GM18505 (cell line): ENCODE measurements around the gene STEAP4.

Experiments
- ATAC-seq: cut with Tn5 transposase; IDR thresholded peaks from one replicate; pipeline ENCODE4 v1.9.1; 2021; ENCODE audit not compliant: unreplicated experiment
- POLR2A ChIP-seq: IDR thresholded peaks from 4 replicates; pipeline ENCODE4 v1.6.1; 2011; ENCODE audit warnings: borderline replicate concordance; ENCODE audit not compliant: insufficient read depth, insufficient read length; ENCODE audit errors: extremely low read depth

Gene STEAP4

DNA sequence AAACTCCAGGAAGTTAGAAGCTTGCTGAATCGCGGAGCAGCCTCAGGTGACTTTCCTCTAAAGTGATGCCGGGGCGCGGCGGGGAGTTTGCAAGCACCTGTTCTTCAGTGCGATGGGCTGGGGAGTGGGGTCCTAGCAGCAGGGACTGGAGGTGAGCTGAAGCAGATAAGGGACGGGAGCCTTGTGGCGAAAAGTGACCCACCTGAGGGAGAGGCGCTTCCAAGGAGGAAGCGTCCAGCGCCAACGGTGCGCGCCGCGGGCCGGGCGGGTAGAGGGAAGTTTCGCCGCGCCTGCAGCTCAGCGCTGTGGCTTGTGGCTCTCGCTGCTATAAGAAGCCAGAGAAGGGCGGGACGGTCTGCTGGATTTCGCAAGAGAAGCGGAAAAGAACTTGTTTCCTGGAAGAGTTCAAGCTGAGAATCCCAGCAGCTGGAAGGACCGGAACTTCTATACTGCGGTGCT lies at the start of gene STEAP4:
TSS of gene STEAP4 (minus strand) at position 305 of the 459 bp plus-strand sequence. CDS start 22,625 bp downstream, outside the sequence.
- TF ChIP-seq POLR2A = no peak
- ATAC-seq = no peak

DNA sequence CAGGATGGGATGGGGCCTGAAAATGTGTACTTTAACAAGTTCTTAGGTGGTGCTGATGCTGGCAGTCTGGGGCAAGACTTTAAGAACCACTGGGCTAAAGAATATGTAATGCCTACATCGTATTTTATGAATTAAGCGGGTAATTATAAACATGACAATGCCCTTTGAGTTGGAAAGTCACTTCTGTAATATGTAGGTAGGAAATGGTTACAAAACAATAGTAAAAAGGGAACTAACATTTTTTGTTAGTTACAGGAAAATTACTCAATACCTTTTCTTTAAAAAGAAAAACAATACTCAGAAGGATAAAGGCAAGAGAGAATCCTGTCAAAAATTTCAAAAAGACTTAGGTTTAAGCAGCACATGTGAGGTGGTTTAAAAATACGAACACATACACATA lies 48.3 kb upstream of the STEAP4 start:
- TF ChIP-seq POLR2A = no peak
- no peak for ATAC-seq

DNA sequence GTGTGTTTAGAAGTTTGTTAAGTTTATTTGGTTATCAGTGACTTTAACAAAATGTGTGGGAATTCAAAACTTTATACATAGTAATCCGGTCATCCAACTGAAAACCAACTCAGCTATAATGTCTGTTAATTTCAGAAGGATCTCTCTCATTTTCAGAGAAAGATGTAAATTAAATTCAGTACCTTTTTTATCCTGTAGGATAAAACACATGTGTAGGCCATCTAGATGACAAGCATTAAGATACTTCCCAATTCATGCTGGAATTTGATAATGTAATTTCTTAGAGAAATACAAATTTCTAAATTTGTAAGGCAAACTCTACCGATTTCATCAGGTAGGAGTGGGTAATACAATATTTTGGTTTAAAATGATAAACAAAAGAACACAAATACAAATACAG lies 43.4 kb upstream of the STEAP4 start:
- ATAC-seq = no peak

DNA sequence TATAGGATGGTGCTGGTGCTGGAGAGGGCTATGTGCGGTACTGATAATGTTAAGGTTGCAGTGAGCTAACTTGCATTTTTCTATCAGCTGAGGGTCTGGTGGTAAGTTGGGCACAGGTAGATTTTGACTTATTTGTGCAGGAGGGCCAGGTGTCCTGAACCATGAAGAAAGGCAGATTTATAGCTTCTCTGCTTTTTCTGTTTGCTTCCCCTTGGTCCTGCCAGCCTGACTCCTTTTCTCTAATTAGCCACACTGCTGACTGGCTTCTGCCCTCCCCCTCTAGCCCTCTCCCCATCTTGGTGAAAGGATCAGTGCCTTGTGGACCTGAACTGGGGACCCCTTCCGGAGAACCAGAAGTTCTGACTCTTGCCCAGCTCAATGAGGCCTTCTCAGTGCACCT lies 40.8 kb upstream of the STEAP4 start:
- ATAC-seq = no peak
- no peak for TF ChIP-seq POLR2A

More for the DNA sequence above, 43.4 kb upstream of the STEAP4 start:
- TF ChIP-seq POLR2A = no peak

DNA sequence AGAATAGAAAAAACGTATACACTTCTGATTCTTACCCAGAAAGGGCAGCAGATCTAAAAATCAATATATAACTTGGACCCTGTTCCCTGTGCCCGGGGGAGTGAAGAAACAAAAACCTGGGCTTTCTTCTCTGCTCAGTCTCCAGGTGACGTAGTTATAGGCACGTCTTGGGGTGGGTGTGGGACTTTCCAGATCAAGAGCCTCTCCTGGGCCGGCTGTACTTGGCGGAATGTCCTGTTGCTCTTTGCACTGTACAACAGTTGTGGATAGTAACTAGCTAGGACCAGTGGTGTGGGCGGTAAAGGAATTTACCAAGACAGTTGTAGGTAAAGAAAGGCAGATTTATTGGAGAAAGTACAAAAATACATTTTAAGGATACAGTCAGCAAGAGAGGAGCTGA lies 40.4 kb upstream of the STEAP4 start:
- TF ChIP-seq POLR2A = no peak
- no peak for ATAC-seq

DNA sequence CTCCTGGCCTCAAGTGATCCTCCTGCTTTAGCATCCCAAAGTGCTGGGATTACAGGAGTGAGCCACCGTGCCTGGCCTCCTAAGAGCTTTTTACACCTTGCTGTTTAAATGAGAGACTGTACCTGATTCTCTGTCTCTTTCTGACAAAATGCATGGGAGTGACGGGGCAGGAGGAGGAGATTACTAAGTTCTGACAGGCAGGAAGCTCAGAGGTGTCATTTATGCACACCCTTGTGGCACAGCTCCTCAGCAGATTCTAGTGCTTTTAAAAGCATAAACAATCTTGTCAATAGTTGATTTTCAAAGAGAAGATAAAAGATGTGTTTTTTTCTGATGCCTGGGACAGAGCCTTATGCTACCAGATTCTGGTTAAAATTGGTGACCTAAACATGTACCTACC lies 39.7 kb upstream of the STEAP4 start:
- no peak for TF ChIP-seq POLR2A

DNA sequence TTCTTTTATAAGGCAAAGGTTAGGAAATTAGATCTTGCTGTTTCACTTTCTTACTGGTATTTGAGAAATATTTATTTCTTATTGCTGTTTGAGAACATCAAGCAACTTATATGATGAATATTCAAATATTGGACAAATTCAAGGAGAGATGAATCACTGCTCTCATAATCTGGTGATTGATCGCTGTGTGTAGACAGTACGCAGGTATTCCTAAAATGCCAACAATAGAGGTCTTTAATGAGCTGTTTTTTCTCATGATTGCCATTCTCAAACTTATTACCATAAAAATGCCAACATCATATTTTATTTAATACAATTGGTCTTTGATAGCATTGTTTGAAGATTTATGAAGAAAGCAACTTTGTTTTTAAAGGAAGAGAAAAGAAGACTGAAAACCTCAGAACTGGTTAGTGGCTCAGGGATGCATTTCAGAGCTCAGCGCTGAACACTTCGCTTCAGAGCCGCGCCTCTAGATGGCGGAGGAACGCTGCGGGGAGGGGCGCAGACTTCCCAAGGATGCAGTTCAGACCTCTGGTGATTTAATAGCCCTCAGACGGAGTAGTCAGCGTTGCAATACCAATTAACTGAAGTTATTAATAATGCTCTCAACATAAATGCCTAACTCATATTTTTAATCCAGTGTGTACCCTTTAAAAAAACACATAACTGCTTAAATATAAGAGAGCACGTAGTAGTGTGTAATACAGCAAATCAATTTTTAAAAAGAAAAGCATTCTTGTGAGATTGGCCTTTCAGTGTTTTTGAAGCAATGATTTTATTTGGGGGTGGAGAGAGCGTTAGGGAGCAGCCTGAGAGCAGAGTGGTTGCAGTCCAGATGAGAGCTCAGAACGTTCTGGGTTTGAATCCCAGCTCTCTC lies 38.5 kb upstream of the STEAP4 start:
- ATAC-seq = peak; percentile 63
- TF ChIP-seq POLR2A = no peak

More for the DNA sequence above, 39.7 kb upstream of the STEAP4 start:
- ATAC-seq = no peak

DNA sequence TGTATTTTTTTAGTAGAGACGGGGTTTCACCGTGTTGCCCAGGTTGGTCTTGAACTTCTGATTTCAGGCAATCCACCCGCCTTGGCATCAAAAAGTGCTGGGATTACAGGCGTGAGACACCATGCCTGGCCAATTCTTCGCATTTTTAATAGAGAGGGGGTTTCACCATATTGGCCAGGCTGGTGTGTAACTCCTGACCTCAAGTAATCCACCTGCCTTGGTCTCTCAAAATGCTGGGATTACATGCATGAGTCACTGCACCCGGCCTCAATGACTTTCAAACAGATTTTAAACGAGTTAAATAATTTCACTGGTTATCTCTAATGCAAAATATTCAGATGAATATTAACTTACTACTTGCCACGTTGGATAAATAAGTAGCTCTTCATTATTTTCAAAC lies 37.6 kb upstream of the STEAP4 start:
- ATAC-seq = no peak
- no peak for TF ChIP-seq POLR2A

DNA sequence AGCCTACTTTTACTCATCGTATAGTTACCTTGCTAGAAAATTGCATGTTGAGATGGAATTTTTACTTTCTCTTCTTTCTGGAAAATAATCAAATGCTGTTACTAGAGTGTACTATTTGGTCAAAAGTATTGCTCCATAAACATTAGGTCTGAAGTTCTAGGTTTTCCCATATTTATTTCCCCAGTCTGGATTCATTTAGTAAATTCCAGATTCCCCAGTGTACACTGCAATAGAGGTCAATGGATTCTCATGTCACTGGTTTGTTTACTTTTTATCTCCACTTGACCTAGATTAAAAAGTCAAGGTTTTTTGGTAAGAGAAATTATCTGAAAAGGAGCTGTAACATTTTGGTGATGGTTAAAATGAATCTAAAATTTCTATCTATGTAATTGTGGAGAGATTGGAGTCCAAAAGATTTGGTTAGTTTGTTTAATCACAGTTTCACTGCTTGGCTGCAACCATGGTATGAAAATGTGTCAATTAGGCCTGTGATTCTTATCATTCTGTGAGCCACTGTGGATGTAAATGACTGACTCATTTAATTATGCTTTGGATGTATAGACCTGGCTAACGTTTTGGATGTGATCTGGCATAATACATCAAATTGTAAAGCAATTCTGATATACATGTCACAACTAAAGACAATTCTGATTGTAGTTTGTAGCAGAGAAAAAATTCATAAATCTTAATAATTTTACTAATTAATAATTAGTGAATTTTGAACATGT lies 32.7 kb upstream of the STEAP4 start:
- TF ChIP-seq POLR2A = no peak

DNA sequence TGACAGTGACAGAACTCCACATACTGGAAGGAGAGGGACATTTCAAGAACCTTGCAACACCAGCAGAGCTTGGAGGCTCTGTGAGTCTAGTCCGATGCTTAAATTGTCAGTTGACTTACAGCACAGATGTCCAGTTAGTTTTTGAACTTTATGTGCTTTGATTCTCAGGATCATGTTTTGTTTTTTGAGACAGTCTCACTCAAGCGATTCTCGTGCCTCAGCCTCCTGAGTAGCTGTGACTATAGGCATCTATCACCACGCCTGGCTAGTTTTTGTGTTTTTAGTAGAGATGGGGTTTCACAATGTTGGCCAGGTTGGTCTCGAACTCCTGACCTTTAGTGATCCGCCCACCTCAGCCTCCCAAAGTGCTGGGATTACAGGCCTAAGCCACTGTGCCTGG lies 31.8 kb upstream of the STEAP4 start:
- TF ChIP-seq POLR2A = no peak
- ATAC-seq = no peak

More for the DNA sequence above, 32.7 kb upstream of the STEAP4 start:
- ATAC-seq = no peak

DNA sequence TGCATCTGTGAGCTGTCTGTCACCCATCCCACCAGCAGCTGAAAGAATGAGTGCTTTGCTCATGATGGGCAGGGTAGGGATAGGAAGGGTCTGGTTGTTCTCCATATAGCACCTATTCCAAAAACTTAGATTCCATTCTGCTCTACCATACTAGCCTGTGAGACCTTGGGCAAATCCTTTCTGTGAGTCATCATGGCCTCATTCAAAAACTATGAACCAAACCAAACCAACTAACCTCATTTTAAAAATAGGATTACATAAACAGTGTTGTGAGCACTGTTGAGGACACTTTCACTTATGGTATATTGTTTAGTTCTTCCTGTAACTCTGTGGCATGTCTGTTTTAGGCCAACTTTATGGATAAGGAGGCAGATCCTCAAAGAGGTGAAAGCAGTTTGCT lies 30.9 kb upstream of the STEAP4 start:
- ATAC-seq = no peak
- no peak for TF ChIP-seq POLR2A

DNA sequence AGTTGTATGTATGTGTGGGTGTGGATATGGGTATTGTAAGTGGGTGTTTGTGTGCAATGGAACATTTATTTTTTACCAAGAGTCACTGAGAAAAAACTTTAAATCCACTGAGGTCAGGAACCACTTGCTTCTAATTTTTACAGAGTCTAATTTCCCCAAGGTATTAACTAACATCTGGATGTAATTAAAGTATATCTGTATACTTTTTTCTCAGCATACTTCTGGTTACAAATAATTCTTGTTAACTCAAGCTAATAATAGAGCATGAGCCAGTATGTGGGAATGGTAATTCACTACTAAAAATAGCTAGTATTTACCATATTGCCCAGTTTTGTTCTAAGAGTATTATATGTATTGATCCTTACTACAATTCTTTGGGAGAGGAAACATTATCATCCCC lies 24.6 kb upstream of the STEAP4 start:
- no peak for ATAC-seq

DNA sequence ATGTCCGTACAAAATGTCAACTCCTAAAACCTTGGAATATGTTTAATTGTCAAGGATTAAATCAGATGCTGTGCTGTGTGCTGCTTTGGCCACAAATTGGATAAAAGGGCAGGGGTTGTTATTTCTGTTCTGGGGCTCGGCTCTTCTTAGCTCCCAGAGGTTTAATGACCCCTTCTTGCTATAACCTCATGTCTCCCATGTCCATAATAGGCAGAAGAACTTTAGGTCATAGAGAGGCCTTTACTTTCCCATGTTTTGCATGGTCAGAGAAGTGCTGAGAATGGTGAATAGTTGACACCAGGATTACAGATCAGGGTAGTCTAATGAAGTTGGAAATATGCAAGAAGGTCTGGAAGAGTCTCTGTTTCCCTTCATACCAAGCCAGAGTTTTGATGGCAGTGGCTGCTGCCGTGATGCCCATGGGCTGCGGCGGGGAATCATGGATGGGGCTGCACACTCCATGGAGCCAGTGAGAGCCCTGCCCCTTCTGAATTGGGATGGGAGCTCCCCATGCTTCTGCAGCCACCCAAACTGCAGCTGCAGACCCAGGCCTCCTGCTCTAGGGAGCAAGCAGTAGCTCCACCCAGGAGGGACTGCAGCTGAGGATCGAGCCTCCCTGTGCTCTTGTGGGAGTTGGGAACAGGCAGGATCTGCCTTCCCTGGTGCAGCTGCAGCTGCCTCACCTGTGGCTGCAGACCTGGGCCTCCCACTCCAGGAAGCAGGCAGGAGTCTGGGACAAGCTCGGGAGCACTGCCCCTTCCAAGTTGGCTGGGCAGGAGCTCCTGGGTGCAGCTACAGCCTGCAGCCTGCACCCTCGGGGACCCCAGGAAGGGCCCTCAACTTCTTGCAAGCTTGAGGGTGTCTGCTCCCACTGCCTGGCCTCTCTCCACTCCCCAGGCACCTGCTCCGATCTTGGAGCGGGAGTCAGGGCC lies 23.1 kb upstream of the STEAP4 start:
- no peak for ATAC-seq
- no peak for TF ChIP-seq POLR2A

More for the DNA sequence above, 24.6 kb upstream of the STEAP4 start:
- no peak for TF ChIP-seq POLR2A
